GM21529 (cell line): Measurements from ENCODE around the gene EPHA7.

Source experiments
- ATAC-seq: cut with Tn5 transposase; IDR thresholded peaks from one replicate; pipeline ENCODE4 v1.9.1; 2021; ENCODE audit not compliant: unreplicated experiment

Gene EPHA7

GRCh38 chr6:93327857-93328256, 91.5 kb downstream of the EPHA7 start:
- no peak for ATAC-seq

- no peak for ATAC-seq
Measured at GRCh38 chr6:93325761-93326160, 93.6 kb downstream of the EPHA7 start.

- no peak for ATAC-seq
Measured at GRCh38 chr6:93323630-93324029, 95.7 kb downstream of the EPHA7 start.

- no peak for ATAC-seq
Measured at GRCh38 chr6:93322651-93323050, 96.7 kb downstream of the EPHA7 start.

GRCh38 chr6:93319304-93319703, 100.1 kb downstream of the EPHA7 start:
- ATAC-seq: no peak

GRCh38 chr6:93318121-93318520, 101.2 kb downstream of the EPHA7 start:
- no peak for ATAC-seq

GRCh38 chr6:93317592-93317991, 101.8 kb downstream of the EPHA7 start:
- ATAC-seq: no peak

GRCh38 chr6:93307505-93308409, 111.6 kb downstream of the EPHA7 start:
- no peak for ATAC-seq

- ATAC-seq: no peak
Measured at GRCh38 chr6:93305088-93305487, 114.3 kb downstream of the EPHA7 start.

- no peak for ATAC-seq
Measured at GRCh38 chr6:93304505-93304904, 114.9 kb downstream of the EPHA7 start.

GRCh38 chr6:93300661-93301060, 118.7 kb downstream of the EPHA7 start:
- ATAC-seq: no peak

GRCh38 chr6:93299622-93300021, 119.7 kb downstream of the EPHA7 start:
- ATAC-seq: no peak

GRCh38 chr6:93295631-93296030, 123.7 kb downstream of the EPHA7 start:
- no peak for ATAC-seq

- ATAC-seq: no peak
Measured at GRCh38 chr6:93294879-93295278, 124.5 kb downstream of the EPHA7 start.

- no peak for ATAC-seq
Measured at GRCh38 chr6:93293872-93294271, 125.5 kb downstream of the EPHA7 start.

- ATAC-seq: no peak
Measured at GRCh38 chr6:93293460-93293859, 125.9 kb downstream of the EPHA7 start.

- no peak for ATAC-seq
Measured at GRCh38 chr6:93282521-93283031, 136.8 kb downstream of the EPHA7 start.

- ATAC-seq: no peak
Measured at GRCh38 chr6:93278241-93278640, 141.1 kb downstream of the EPHA7 start.

- ATAC-seq: no peak
Measured at GRCh38 chr6:93272896-93273295, 146.5 kb downstream of the EPHA7 start.

GRCh38 chr6:93272211-93272610, 147.1 kb downstream of the EPHA7 start:
- ATAC-seq: no peak

GRCh38 chr6:93266116-93266817, 153.1 kb downstream of the EPHA7 start:
- ATAC-seq: no peak

- no peak for ATAC-seq
Measured at GRCh38 chr6:93260881-93261280, 158.5 kb downstream of the EPHA7 start.
